MCF 10A (cell line): ENCODE results near the gene HCRT. TPM values are rescaled to one million over a fixed set of nuclear protein-coding genes. Genes with fewer than 3 reads are reported as not detected.
"Not testable (repeated sequence)": the region's sequence is repeated elsewhere in the genome, so short reads cannot be mapped to it uniquely, and the experiment has no call there.

ENCODE experiments used
- BruUV-seq: library from RNA; stranded (reverse); fragments of 400-500 nt; replicated peaks from 2 replicates; lab custom pipeline; 2021; lab: Mats Ljungman, UMichigan
- CTCF ChIA-PET: fragments of 300-600 bp; sonication (Branson Sonifier 250); formaldehyde crosslinking; extraction: SDS; loops from one replicate; lab custom pipeline; 2021; ENCODE audit warnings: antibody characterized with exemption, inconsistent platforms; lab: Yijun Ruan, JAX
- POLR2A ChIA-PET: fragments of 300-600, 350-650 bp; sonication (Branson Sonifier 250); formaldehyde crosslinking; extraction: SDS; loops from one replicate; lab custom pipeline; 2020; ENCODE audit warnings: antibody characterized with exemption, inconsistent platforms; lab: Yijun Ruan, JAX
- DNase-seq: peaks from one replicate; pipeline ENCODE4 v3.0.0-alpha.2; 2018; ENCODE audit not compliant: unreplicated experiment
- H3K27ac Mint-ChIP-seq: one replicate; pipeline ENCODE4 v1.8.0; 2022; ENCODE audit warnings: mild to moderate bottlenecking, low read depth, mixed read lengths; ENCODE audit not compliant: unreplicated experiment
- H3K27me3 Mint-ChIP-seq: one replicate; pipeline ENCODE4 v1.8.0; 2022; ENCODE audit warnings: mixed read lengths; ENCODE audit not compliant: insufficient read depth, unreplicated experiment
- H3K36me3 Mint-ChIP-seq: one replicate; pipeline ENCODE4 v1.8.0; 2022; ENCODE audit warnings: mild to moderate bottlenecking, moderate library complexity, mixed read lengths; ENCODE audit not compliant: insufficient read depth, unreplicated experiment
- H3K4me1 Mint-ChIP-seq: one replicate; pipeline ENCODE4 v1.8.0; 2022; ENCODE audit warnings: mixed read lengths; ENCODE audit not compliant: insufficient read depth, unreplicated experiment
- H3K4me3 Mint-ChIP-seq: one replicate; pipeline ENCODE4 v1.8.0; 2022; ENCODE audit warnings: mild to moderate bottlenecking, moderate library complexity, mixed read lengths; ENCODE audit not compliant: unreplicated experiment
- H3K9me3 Mint-ChIP-seq: one replicate; pipeline ENCODE4 v1.8.0; 2022; ENCODE audit warnings: mixed read lengths; ENCODE audit not compliant: unreplicated experiment
- intact Hi-C: fragments of 100-400 bp; cut with micrococcal nuclease; formaldehyde crosslinking; loops from 2 replicates; pipeline ENCODE4 v1.14.1; 2022
- total RNA-seq: library from RNA; stranded (reverse); gene quantifications from 2 replicates; pipeline ENCODE4 v1.2.3, GENCODE V29; 2022
- TF ChIP-seq, protein P1 (sequence below): fragments of 200-600 bp; IDR thresholded peaks from one replicate; pipeline ENCODE4 v1.8.0; 2022; ENCODE audit warnings: antibody characterized with exemption, mild to moderate bottlenecking; ENCODE audit not compliant: unreplicated experiment

HCRT gene
- total RNA-seq, 1 experiment from 2014 or later, result not detected

DNA sequence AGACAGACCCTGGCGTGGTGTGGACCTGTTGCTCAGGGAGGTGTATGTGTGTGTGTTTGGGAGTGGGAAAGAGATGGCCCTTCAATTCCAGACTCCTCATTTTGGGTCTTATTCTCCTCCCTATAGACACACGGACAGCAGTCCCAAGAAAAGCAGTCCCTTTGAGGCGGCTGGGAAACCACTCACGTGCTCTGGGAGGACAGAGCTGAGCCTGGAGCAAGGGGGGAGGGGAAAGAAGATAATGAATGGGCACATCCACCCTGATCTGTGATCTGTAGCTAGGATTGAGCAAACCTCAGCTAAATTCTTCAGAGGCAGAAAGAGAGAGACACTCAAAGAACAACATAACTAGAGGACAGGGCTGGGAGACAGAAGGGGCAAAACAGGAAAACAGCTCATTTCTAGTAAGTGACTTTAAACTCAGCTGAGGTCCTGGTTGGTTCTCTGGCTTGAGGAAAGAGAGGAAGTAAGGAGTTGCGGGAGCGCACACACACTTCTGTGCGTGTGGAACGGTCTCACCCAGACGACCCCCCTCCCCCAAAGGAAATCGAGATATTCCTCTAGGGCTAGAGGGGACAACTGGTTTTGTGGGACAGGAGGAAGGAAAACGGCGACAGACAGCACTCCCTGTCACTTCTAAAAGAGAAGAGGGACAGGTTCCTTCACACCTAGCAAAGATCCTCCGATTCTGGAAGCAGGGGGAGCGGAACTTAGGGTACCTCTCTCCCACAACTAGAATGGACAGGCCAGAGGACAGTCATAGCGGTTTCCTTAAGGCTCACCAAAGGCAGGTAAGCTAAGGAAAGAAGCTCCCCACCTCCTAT is 31.1 kb downstream of the HCRT start:
- no peaks in the 10 kb centered on the region for H3K27me3 Mint-ChIP-seq
- POLR2A ChIA-PET, result interaction anchor here (0.6 to 2.2 kb wide), 17 partner anchors 16 to 1234 kb away, joined by 3 to 13 read pairs (median 4); partner anchors contain the start of genes ACLY, CNP, DNAJC7 and GHDC
- intact Hi-C loops, result no loop called here
- peaks cover 16% of the 10 kb centered on the region for H3K4me1 Mint-ChIP-seq
- TSS peak; percentile 38 for BruUV-seq
- no peak for DNase-seq
- CTCF ChIA-PET, result interaction anchor here (0.7 to 1.4 kb wide), 3 partner anchors 128 to 417 kb away, joined by 3 read pairs; no protein-coding TSS in a partner anchor
- no peaks in the 10 kb centered on the region for H3K9me3 Mint-ChIP-seq
- TF ChIP-seq, protein P1, sequence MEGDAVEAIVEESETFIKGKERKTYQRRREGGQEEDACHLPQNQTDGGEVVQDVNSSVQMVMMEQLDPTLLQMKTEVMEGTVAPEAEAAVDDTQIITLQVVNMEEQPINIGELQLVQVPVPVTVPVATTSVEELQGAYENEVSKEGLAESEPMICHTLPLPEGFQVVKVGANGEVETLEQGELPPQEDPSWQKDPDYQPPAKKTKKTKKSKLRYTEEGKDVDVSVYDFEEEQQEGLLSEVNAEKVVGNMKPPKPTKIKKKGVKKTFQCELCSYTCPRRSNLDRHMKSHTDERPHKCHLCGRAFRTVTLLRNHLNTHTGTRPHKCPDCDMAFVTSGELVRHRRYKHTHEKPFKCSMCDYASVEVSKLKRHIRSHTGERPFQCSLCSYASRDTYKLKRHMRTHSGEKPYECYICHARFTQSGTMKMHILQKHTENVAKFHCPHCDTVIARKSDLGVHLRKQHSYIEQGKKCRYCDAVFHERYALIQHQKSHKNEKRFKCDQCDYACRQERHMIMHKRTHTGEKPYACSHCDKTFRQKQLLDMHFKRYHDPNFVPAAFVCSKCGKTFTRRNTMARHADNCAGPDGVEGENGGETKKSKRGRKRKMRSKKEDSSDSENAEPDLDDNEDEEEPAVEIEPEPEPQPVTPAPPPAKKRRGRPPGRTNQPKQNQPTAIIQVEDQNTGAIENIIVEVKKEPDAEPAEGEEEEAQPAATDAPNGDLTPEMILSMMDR, result no peak
- H3K27ac Mint-ChIP-seq, result peak overlapping the region; percentile 90
- H3K36me3 Mint-ChIP-seq, result peaks cover 7% of the 10 kb centered on the region
- H3K4me3 Mint-ChIP-seq, result peak overlapping the region; percentile 84

DNA sequence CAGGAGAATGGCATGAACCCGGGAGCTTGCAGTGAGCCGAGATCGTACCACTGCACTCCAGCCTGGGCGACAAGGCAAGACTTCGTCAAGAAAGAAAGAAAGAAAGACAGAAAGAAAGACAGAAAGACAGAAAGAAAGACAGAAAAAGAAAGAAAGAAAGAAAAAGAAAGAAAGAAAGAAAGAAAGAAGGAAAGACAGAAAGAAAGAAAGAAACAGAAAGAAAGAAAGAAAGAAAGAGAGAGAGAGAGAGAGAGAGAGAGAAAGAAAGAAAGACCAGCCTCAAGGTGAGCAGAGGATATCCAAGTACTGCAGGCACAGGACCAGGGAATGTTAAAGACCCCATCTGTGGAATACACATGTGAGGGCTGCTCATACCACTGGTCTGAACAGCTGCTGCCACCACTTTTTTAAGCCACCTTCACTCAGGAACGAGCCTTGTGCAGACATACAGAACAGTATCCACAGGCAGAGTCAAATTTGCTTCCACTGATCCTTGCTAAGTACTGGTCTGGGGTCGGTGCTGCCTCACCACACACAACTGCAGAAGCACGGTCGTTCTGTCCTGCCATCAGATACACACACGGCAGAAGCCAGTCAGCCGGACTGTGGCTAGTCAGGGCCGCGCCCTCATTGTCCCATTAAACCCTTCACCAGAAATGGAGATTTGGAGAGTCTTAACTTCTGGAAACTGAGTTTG is 38.2 kb downstream of the HCRT start:
- ChIA-PET CTCF (no interaction called here), POLR2A (no interaction called here)
- TF ChIP-seq, protein P1, result no peak
- H3K27me3 Mint-ChIP-seq, result no peaks in the 10 kb centered on the region
- H3K36me3 Mint-ChIP-seq, result peaks cover 42% of the 10 kb centered on the region
- intact Hi-C loops, result no loop called here
- H3K4me3 Mint-ChIP-seq, result no peak overlapping the region
- BruUV-seq, result no TSS peak
- peaks cover 12% of the 10 kb centered on the region for H3K4me1 Mint-ChIP-seq
- no peaks in the 10 kb centered on the region for H3K9me3 Mint-ChIP-seq
- no peak for DNase-seq
- no peak overlapping the region for H3K27ac Mint-ChIP-seq

DNA sequence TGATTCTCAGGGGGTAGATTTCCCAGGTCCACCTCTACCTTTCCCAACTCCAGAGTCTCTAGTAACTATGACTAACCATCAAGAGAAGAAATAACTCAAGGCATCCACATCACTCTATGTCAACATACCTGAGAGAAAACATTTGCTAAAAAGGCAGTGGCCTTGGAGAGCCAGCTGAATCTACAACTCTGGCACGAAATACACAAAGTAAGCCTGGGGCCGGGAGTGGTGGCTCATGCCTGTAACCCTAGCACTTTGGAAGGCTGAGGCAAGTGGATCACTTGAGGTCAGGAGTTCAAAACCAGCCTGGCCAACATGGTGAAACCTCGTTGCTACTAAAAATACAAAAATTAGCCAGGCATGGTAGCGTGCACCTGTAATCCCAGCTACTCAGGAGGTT is 42.1 kb downstream of the HCRT start:
- H3K4me1 Mint-ChIP-seq, H3K27me3 Mint-ChIP-seq, intact Hi-C loops, H3K4me3 Mint-ChIP-seq, BruUV-seq, H3K27ac Mint-ChIP-seq, DNase-seq, H3K9me3 Mint-ChIP-seq: not testable (repeated sequence)
- CTCF ChIA-PET, result interaction anchor here (0.9 kb wide), 1 partner anchor 13 kb away, joined by 3 read pairs; no protein-coding TSS in a partner anchor
- POLR2A ChIA-PET, result interaction anchor here (0.5 kb wide), 1 partner anchor 131 kb away, joined by 3 read pairs; no protein-coding TSS in a partner anchor
- H3K36me3 Mint-ChIP-seq, result peaks cover 53% of the 10 kb centered on the region

DNA sequence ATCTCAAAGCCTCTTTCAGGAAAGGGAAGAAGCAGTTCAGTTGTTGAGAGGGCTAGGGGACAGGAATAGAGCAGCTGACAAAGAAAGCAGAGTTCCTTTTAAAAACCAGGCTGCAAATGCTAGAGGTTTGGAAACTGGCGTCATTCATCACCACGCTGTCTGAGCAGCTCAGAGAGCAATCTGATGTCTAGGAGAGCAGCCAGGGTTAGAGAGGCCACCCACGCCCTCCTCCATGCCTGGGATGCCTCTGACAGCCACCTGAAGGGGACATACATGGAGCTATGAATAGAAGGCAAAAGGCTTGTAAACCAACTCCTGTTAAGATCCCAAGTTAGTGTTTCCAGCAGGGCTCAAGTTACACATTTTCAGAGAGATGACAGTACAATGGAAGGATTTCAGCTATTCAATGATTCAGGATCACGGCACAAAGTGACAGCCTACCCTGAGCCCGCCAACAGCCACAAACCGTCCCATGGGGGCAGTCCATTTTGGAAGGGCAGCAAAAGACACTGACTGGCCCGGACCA is 42.8 kb downstream of the HCRT start:
- H3K36me3 Mint-ChIP-seq, result peaks cover 50% of the 10 kb centered on the region
- H3K4me1 Mint-ChIP-seq, result no peaks in the 10 kb centered on the region
- H3K9me3 Mint-ChIP-seq, result no peaks in the 10 kb centered on the region
- TF ChIP-seq, protein P1, result no peak
- H3K4me3 Mint-ChIP-seq, result no peak overlapping the region
- DNase-seq, result no peak
- CTCF ChIA-PET, result interaction anchor here (0.9 kb wide), 1 partner anchor 12 kb away, joined by 3 read pairs; no protein-coding TSS in a partner anchor
- intact Hi-C loops, result no loop called here
- H3K27me3 Mint-ChIP-seq, result no peaks in the 10 kb centered on the region
- no TSS peak for BruUV-seq
- no peak overlapping the region for H3K27ac Mint-ChIP-seq
- POLR2A ChIA-PET, result interaction anchor here (0.5 kb wide), 1 partner anchor 132 kb away, joined by 3 read pairs; no protein-coding TSS in a partner anchor
